ENCODE data around the gene SPATA13.

The SPATA13 gene

DNA sequence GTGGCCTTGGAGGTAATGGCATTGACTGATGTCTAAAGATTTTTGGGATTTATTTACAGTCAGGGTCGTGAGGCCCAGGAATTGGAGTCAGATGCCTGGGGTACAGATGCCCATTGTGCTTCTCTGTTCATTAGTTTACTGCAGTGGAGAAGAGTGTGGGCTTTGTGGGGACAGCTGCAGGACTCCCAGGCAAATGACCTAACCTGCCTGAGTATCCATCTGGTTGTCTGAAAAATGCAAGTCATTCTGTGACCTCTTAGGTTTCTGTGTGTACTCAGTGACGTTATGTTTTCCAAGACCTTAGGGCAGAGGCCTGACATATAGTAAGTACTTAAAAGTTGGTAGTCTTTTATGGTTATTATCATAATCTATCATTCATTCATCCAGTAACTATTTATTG, 60.5 kb downstream of the SPATA13 start:
- DNase-seq (ENCODE audit: low read depth in 2 of 2, low spot score in 1 of 2) = no peak

DNA sequence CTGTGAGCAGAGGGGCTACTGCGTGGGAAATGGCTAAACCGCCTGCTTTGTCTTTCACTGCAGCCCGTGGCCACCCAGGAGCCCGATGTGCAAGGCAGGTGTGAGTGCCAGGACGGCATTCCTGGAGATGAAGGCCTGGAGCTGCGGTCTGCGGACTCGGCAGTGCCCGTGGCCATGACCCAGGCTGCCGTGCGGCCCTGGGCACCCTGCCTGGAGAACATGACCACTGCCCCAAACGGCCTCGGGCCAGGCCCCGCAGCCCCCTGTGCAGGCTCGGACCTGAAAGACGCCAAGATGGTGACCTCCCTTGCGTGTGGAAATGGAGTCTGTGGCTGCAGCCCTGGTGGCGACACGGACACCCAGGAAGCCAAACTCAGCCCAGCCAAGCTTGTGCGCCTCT, 62.2 kb downstream of the SPATA13 start:
- DNase-seq (ENCODE audit: low read depth in 2 of 2, low spot score in 1 of 2) = no peak

DNA sequence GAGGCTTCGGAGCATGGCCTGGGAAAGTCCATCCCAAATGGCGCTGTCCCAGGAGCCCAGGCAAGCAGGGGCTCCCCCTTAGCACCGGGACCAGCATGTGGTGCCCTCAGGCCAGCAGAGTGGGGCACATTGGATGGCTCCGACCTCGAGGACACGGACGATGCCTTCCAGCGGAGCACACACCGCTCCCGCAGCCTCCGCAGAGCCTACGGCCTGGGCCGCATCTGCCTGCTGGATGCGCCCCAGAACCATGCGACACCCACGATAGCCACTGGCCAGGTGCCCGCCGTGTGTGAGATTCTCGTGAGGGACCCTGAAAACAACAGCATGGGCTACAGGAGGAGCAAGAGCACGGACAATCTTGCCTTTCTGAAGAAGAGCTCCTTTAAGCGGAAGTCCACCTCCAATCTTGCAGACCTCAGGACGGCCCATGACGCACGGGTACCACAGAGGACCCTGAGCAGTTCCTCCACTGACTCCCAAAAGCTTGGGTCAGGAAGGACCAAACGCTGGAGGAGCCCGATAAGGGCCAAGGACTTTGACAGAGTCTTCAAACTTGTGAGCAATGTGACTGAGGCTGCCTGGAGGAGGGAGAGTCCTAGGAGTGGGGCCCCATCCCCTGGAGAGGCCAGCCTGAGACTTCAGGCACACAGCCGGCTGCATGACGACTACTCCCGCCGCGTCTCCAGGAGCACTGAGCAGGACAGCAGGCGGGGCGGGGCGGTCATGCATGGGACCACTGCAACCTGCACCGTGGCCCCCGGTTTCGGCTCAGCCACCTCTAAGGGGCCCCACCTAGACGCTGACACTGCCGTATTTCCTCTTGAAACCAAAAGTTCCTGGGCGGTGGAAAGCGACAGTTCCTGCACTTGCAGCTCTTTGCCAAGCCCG, 63.1 kb downstream of the SPATA13 start:
- DNase-seq (ENCODE audit: low read depth in 2 of 2, low spot score in 1 of 2) = no peak

DNA sequence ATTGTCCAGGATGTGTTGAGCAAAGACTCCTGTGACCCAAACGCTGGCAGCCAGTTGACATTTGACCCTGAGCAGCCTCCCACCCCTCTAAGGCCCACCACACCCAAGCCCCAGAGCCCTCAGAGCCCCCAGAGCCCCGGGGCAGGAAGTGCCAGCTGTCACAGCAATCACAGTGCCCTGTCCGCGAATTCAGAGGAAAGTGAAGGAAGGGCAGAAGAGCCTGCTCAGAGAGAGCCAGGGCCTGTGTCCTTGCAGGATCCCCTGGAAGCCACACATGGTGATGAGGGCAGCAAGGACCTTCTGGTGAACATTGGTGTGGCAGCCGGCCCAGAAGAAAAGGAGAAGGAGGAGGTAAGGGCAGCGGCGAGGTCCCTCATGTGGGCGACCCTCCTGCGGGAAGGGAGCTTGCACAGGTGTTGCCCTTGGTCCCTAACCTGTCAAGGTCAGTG, 63.7 kb downstream of the SPATA13 start:
- no peak for DNase-seq (ENCODE audit: low read depth in 2 of 2, low spot score in 1 of 2)

DNA sequence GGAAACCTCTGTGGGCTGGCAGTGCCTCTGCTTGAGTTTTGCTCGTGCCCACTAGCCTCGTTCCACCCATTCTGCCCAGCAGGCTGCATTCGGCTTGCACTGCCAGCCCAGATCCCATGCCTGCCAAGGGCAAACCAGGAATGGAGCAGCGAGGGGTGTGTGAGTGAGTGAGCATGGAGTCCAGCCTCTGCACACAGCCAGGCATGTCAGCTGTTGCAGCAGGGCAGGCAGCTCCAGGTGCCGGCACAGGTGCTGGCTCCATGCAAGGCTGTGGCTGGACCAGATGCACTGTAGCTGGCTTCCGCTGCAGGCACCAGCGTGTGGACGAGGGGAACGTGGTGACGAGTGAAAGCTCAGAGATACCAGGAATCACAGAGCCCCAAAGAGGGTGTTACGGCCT, 64.5 kb downstream of the SPATA13 start:
- DNase-seq (ENCODE audit: low read depth in 2 of 2, low spot score in 1 of 2) = no peak

DNA sequence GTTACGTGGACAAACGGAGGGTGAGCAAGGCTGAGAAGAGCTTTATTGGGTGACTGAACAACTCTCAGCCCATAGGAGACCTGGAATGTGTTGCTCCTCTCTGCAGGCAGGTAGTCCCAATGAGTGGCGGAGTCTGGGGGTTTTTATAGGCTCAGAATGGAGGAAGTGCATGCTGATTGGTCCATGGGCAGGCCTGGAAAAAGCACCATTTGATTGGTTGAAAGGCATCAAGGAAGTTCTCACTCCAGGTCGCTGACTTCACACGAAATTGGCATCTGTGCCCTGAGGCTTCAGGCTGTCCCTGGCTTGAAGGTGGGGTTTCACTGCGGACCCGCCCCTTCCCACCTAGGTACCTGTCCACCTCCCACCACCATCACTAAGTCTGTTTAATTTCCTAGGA, 65.4 kb downstream of the SPATA13 start:
- DNase-seq (ENCODE audit: low read depth in 2 of 2, low spot score in 1 of 2) = no peak

DNA sequence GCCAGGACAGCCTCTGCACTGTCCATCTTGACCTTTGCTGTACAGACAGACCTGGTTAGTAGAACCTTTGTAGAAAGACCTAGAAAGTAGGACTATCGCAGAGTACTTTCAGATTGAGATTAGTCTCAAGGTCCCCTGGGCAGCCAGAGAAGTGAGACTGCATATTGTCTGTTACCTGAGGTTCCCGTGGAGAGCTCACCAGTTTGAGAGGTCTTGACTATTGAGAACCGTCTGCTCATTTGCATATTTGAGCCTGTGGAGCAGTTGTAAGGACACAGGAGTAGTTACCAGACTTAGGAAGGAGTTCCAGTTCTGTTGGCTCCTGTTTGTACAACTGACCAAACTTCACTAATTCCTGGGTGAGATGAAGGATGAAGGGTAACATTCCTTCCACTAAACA, 66.2 kb downstream of the SPATA13 start:
- DNase-seq (ENCODE audit: low read depth in 2 of 2, low spot score in 1 of 2) = no peak

DNA sequence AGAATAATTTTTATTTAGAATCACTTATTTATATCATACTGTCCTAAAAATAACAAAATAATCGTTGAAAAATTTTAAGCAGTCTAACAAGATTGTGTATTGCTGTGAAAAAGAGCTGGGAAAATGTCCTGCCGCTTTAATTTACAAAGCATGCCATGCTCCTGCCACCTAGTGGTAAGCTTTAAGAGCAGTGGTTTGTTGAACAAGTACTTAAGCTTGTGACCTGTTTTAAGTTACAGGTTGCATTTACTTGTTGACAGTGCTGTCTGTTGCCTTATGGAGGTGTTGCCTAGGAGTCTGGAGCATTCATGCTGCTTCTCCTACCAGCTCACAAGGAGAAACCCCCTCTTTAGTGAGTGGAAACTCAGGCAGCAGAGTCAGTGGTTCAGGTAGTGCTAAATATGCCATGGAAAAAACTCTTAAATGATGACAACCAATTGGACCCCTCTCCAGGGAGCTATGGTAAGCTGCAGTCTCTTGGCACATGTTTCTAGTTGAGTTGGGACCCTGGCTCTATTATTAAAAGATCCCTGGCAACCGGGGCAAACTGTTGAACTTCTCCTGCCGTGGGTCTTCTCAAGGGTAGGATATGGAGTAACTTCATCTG, 68.4 kb downstream of the SPATA13 start:
- DNase-seq (ENCODE audit: low read depth in 2 of 2, low spot score in 1 of 2) = no peak

DNA sequence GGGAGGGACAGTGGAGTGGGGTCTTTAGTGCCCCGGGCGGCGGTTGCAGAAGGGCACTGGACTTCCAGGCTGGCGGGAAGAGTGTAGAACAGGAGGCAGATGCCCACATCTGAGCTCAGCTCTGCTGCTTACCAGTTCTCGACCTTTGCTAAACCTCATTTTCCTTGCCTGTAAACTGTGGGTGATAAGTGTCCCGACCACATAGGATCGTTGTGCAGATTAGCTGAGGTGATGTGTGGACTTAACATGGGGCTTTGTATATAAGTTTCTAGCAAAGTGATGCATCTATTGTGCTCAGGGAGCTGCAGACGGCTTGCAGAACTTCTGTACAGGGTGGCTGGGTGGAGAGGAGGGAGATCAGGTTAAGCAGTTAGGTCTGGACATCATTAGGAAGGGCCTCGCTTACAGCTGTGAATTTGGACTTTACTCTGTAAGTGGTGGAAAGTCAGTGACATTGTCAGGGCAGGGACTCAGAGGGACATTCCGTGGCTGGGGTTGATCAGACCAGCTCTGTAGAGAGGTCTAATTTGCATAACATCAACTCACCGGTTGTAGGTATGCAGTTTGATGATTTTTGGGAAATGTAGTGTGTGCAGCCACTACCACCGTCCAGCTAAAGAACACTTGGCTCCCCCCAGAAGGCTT, 70.0 kb downstream of the SPATA13 start:
- no peak for DNase-seq (ENCODE audit: low read depth in 2 of 2, low spot score in 1 of 2)

DNA sequence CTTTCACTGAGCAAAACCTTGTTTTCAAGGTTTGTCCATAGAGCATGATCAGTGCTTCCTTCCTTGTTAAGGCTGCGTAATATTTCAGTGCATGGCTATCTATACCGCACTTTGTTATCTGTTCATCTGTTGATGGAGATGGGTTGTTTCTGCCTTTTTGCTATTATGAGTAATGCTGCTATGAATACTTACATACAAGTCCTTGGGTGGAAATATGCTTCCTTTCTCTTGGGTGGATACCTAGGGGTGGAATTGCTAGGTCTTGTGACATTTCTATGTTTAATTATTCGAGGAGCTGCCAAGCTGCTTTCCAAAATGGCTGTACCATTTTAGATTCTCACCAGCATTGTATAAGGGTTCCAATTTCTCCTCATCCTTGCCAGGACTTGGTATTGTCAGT, 70.9 kb downstream of the SPATA13 start:
- DNase-seq (ENCODE audit: low read depth in 2 of 2, low spot score in 1 of 2) = no peak

DNA sequence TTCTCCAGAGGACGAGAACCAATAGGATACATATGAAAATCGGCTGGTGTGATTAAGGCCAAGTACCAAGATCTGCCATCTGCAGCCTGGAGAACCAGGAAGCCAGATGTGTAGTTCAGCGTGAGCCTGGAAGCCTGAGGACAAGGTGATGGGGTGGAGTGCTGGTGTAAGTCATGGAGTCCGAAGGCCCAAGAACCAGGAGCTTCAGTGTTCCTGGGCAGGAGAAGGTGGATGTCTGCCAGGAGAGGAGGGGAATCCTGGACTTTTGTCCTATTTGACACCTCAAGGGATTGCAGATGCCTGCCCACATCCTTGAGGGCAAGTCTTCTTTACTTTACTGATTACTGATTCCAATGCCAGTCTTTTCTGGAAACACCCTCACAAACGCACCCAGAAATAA, 71.5 kb downstream of the SPATA13 start:
- DNase-seq (ENCODE audit: low read depth in 2 of 2, low spot score in 1 of 2) = no peak

DNA sequence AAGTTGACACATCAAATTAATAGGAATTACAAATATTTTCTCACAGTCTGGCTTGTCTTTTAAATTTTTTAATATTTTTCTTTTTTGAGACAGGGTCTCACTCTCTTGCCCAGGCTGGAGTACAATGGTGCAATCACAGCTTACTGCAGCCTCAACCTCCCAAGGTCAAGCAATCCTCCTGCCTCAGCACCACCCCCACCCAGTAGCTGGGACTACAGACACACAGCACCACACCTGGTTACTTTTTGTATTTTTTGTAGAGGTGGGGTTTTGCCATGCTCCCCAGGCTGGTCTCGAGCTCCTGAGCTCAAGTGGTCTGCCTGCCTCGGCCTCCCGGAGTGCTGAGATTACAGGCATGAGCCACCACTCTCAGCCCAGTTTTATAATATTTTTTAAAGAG, 72.0 kb downstream of the SPATA13 start:
- no peak for DNase-seq (ENCODE audit: low read depth in 2 of 2, low spot score in 1 of 2)

DNA sequence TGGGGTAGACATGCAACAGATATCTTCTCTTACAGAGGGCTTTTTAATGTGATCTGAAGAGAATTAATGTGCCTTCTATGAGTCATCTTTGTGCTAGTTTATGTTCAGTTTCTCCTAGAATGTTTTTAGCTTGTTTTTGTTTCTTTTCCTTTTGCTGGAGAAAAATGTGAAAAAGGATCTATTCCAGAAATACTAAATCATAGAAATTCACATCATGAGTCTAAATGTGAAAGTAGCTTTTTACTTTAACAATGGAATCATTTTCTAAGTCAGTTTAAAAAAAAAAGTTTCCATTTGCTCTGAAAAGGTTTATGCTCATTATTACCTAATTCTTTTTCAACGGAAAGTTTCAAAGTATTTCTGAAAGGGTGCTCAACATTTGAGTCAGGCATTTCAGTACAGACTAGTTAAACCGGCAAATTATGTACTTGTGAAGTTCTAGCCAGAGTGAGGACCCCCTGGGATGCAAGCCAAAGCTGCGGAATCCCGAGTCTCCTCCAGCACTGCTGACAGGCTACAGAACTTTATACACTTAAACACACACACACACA, 72.9 kb downstream of the SPATA13 start:
- DNase-seq (ENCODE audit: low read depth in 2 of 2, low spot score in 1 of 2) = no peak

DNA sequence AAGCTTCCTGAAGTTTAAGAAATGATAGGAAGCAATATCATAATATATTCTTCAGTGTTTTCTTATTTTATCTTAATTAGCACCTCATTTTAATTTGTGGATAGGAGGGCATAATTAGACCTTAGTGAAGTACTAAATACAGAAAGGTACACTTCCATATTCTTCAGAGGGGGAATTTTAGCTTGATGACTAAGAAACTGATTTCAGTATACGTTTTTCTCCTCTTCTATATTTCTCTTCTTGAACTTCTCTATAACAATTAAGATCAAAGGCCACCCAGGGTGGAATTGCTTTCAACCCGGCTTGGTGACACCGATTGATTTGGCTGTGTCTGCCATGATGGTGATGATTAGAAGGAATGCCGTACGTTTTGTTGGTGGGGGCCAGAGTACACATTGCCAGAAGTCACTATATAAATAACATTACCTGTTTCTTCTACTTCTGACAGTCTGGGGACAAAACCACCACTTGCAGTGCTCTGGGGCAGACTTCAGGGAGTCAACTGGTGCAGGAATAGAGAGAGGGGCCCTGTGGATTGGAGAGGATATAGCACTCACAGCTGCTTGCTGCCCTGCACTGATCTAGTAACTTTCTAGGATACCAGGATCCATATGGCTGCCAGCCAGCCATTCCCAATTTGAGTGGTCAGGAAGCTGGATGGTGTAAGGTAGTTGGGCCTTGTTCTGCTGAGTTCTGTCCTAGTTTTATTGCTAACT, 73.8 kb downstream of the SPATA13 start:
- no peak for DNase-seq (ENCODE audit: low read depth in 2 of 2, low spot score in 1 of 2)

DNA sequence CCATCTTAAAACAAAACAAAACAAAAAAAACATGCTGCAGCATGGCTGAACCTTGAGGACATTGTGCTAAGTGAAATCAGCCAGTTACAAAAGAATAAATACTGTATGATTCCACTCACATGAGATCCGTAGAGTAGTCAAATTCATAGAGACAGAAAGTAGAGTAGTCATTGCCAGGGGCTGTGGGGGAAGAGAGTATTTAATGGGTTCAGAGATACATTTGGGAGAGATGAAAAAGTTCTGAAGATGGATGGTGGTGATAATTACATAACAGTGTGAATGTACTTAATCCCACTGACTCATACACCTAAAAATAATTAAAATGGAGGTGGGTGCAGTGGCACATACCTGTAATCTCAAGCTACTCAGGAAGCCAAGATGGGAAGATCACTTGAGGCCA, 76.8 kb downstream of the SPATA13 start:
- no peak for DNase-seq (ENCODE audit: low read depth in 2 of 2, low spot score in 1 of 2)

DNA sequence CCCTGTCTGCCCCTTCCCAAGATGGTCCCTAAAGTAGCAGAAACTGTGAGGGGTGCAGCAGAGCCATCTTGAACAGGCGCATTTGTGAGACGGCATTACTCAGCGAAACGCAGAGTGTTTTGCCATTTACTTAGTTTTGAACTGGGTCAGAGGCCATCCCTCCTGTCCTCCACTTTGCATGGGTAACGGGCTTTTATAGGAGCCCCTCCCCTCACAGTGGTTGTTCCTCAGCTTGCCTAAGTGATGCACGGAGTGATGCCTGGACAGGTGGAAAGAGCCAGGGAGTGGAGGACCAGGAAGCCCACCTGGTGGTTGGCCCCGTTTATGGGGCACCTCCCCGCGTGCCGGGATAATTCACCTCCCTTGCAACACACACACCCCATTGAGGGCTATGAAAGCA, 80.8 kb downstream of the SPATA13 start:
- DNase-seq (ENCODE audit: low read depth in 2 of 2, low spot score in 1 of 2) = no peak

DNA sequence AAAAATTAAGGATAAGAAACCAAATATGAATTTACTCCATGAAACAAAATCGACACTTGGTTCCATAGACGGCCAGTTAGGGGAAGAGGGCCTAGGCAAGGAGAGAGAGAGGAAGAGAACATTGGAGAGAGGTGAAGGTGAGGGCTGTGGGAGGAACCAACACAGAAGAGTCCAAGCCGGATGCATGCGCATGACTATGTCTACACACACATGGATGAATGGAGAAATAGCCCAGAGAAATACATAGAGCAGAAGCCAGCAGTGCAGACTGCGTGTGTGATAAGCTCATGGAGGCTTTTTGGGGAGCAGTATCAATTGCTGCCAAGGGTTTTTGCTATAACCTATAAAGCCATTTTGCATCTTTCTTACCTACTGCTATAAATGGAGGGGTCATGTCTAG, 81.6 kb downstream of the SPATA13 start:
- no peak for DNase-seq (ENCODE audit: low read depth in 2 of 2, low spot score in 1 of 2)

DNA sequence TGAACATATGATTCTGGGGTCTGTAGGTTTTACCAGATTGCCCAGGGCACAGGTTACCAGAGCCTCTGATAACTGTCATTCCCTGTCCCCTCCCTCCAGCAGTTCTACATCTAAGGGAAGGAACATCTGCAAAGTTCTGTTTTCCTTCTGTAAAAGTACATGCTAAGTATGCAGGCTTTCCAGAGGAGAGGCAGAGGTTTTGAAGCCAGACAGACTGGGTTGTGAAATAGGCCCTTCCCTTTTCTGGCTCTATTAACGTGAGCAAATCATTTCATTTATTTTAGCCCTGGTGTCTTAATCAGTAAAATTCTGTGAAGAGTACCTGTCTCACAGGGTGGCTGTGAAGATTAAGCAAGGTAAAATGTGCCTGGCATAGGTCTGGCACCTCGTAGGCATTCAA, 82.8 kb downstream of the SPATA13 start:
- DNase-seq (ENCODE audit: low read depth in 2 of 2, low spot score in 1 of 2) = no peak

DNA sequence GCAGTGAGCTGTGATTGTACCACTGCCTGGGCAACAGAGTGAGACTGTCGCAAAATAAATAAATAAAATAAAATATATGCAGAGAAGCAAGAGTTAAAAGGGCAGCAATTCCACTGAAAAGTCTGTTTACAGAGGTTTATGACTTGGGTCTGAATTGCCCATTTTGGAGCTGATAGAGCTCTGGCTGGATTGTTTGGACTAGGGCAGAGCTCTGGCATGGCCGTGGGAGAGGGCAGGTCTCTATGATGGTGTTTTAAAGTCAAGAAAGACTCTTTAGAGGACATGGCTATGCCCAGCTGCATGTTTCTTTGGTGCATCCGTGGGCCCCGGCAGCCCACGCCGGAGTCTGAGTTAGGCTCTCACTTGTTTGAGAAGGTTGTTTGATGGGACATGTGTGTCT, 84.3 kb downstream of the SPATA13 start:
- DNase-seq (ENCODE audit: low read depth in 2 of 2, low spot score in 1 of 2) = no peak

DNA sequence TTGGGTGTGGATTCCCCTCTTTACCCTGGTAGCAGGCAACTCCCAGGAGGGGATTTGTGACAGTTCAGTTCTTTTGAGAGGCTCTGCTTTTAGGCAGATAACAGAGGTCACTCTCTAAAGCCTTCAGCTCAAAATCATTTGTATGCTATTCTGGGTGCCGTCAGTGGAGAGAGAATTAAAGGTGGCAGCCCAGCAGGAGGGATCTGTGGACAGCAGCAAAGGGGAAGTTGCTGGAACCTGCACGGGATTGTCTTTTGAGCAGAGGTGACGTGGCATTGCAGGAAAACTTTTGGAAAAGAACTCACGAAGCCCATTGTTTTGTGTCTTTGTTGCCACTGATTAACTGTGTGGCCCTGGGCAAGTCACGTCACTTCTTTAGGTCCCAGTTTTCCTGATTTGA, 86.5 kb downstream of the SPATA13 start:
- no peak for DNase-seq (ENCODE audit: low read depth in 2 of 2, low spot score in 1 of 2)

DNA sequence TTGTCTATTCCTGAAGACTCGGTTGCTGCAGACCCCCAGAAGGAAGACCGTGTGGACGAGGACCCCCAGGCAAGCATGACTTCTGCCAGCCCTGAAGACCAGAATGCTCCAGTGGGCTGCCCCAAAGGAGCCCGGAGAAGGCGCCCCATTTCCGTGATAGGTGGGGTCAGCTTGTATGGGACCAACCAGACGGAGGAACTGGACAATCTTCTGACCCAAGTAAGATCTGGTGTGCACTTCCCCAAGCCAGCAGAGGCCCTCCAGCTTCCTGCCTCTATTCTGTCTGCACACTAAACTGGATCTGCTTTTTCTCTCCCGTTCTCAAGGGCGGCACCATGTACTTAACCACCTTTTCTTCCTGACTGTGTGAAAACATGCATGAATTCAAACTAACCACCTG, 89.1 kb downstream of the SPATA13 start:
- no peak for DNase-seq (ENCODE audit: low read depth in 2 of 2, low spot score in 1 of 2)

Data from stimulated activated CD8-positive, alpha-beta memory T cell treated with anti-CD3 and anti-CD28 coated beads, Interleukin-4, amount 100 ng/mL, for 1 hour (primary cell).